Bone marrow (tissue), 2 donors: ENCODE measurements around the gene ADGRG3.
A peak's percentile ranks its signal among the peaks of the same experiment; 100 is the strongest.
"Not testable (repeated sequence)": the region's sequence is repeated elsewhere in the genome, so short reads cannot be mapped to it uniquely, and the experiment has no call there.

ENCODE experiments used
- DNase-seq, 2 donors: peaks; one replicate each; lab custom pipeline; 2025; lab: John Stamatoyannopoulos, UW

ADGRG3 gene

DNA sequence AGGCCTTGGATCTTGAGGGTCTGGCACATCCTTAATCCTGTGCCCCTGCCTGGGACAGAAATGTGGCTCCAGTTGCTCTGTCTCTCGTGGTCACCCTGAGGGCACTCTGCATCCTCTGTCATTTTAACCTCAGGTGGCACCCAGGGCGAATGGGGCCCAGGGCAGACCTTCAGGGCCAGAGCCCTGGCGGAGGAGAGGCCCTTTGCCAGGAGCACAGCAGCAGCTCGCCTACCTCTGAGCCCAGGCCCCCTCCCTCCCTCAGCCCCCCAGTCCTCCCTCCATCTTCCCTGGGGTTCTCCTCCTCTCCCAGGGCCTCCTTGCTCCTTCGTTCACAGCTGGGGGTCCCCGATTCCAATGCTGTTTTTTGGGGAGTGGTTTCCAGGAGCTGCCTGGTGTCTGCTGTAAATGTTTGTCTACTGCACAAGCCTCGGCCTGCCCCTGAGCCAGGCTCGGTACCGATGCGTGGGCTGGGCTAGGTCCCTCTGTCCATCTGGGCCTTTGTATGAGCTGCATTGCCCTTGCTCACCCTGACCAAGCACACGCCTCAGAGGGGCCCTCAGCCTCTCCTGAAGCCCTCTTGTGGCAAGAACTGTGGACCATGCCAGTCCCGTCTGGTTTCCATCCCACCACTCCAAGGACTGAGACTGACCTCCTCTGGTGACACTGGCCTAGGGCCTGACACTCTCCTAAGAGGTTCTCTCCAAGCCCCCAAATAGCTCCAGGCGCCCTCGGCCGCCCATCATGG, 4.0 kb upstream of the ADGRG3 start:
- DNase-seq, result no peak

DNA sequence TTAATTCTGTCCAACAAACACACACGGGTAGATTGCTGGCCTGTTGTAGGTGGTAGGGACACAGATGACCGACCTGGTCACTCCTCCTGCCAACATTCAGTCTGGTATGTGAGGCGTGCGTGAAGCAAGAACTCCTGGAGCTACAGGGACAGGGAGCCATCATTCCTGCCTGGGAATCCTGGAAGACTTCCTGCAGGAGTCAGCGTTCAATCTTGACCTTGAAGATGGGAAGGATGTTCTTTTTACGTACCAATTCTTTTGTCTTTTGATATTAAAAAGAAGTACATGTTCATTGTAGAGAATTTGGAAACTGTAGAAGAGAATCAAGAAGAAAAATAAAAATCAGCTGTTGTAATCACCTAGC, 3.5 kb upstream of the ADGRG3 start:
- DNase-seq, result no peak

- DNase-seq, result no peak
These were observed 2.6 kb upstream of the ADGRG3 start for GRCh38 chr16:57665541-57665940.

DNA sequence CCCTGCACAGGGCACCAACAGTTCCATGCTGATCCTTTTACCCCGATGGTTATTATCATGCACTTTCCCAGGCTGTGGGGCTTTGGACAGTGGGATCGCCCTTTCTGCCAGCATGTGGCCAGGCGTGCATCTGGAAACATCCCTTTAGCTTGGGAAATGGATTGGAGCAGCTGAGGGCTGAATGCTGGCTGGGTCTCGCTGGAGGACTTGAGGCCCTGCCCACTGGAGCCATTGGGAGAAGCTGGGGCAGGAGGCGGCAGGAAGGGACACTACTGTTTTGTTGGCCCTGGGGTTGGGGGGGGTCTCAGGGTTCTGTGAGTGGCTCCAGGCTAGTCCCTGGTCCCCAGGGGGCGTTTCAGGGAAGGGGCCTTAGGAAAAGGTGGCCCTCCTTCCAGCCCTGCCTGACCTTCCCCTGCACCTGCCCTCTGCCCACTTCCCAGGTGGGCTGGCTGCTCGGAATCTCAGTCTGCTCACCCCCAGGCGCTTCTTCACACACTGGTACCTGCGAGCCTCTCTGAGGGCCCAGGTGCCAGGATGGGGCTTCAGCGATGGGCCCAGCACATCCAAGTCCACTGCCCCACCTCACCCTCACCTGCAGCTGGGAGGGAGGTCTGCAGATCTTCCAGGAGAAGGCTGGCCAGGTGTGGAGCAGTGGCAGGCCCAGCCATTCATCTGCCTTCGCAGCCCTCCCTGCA, 1.6 kb upstream of the ADGRG3 start:
- no peak for DNase-seq

- no peak for DNase-seq
These were observed 1.0 kb upstream of the ADGRG3 start for GRCh38 chr16:57667048-57667525.

GRCh38 chr16:57667526-57668262, 412 bp upstream of the ADGRG3 start:
- peak in 1 of 2 donors; percentile 66 for DNase-seq

DNA sequence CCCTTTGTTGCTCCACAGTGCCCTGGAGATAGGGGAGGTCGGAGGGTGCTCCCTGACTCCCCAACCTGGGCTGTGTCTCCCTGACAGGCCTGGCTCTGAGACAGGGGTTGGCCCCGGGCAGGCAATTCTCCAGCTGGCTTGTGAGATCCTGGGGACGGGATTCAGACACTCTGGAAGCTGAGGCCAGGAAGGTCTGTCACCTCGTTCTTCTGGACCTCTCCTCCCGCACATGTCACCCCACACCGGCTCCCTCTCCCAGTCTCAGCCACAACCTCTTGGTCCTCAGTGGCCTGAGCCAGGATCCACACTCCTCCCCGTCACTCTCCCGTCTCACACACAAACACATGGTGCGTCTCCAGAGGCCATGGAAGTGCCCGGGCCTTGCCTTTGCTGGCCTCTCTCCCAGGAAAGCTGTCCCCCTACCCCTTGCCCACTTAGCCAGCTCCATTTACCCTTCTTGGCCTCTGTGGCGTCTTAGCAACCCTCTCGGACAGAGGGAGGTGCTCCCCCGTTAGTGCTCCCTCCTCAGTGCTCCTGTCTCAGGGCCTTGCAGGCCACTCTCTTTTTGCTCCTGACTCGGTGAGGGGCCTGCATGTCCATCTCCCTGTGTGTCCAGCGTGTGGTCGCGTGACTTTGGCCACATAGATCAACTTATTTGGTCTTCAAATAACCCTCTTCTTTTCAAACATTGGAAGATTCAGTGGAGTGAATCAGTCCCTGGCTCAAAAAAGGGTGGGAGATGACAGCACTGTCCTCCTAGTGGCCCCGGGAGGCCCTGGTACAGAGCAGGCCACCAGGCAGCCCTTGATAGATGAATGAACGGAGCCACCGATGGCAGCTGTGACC, 747 bp downstream of the ADGRG3 start:
- no peak for DNase-seq

DNA sequence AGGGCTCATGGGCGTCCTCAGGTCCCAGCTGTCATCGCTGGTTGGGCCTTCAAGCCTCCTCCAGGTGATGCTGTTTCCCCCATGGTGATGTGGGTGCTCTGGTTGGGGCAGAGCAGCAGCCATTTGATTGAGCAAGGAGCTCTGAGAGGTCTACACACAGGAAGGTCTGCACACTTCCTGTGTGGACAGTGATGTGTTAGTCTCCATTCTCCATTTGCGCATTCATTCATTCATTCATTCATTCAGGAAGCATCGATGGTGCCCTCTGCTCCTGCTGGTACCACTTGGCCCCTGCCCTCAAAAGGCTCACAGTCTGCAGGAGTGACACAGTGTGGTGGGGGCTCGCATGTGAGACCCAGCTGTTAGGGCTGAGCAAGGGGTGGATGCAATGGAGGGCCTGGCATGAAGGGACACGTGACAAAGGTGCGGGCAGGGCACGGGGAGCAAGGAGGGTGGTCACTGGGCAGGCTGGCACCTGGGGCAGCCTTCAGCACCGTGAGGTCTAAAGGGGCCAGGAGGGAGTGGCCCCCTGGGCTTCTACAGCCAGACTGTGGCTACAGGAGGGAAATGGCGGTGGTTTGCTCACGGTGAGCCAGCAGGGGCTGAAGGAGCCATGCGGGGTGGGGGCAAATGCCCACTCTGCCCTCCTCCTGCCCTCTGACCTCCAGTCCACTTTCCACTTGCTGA, 1.5 kb downstream of the ADGRG3 start:
- no peak for DNase-seq

DNA sequence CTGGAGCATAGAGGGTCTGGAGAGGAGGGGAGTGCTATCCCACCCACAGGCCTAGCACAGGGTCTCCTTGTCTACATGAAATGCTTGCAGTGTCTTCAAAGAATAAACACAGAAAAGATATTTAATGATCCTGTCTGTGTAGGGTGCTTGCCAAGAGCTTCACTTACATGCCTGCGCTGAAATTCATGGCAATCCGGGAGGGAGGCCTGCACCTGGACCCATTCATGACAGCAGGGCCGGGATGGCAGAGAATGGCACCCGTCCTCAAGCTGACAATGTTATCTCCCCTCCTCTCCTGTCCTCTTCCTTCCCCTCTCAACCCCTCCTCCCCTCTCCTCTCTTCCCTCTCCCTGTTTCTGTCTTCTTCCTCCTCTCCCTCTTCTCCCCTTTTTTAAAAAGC, 2.1 kb downstream of the ADGRG3 start:
- no peak for DNase-seq

DNA sequence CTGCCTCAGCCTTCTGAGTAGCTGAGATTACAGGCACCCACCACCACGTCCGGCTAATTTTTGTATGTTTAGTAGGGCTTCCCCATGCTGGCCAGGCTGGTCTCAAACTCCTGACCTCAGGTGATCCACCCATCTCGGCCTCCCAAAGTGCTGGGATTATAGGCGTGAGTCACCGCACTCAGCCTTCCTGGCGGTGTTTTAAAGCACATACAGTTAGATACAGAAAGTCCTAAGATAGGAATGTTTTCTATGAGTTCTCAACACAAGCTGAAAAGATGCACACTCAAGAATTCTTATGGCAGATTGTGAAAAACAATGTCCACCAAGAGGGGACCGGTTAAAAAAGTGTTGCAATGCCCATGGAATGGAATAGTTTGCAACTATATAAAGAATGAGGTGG, 3.3 kb downstream of the ADGRG3 start:
- DNase-seq, result not testable (repeated sequence)

- DNase-seq, result no peak
These were observed 4.3 kb downstream of the ADGRG3 start for GRCh38 chr16:57672416-57672815.

DNA sequence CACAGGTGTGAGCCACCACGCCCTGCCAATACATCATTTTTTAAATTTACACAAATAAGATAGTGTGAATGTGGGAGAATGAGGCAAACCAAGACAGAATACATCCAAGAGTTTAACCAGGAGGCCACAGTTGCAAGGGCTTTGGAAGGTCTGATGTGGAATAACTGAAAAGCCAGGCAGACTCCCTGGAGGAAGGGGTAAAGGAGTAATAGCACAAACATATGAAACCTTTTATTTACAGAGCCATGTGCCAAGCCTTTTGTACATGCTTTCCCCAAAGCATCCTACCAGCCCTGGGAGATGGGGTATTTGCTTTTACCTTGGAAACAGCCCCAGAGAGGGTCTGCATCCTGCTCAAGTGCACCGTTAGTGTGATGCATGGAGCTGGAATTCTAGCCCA, 4.7 kb downstream of the ADGRG3 start:
- DNase-seq, result no peak

GRCh38 chr16:57675741-57676551, 7.8 kb downstream of the ADGRG3 start:
- peak in 1 of 2 donors; percentile 55 for DNase-seq

DNA sequence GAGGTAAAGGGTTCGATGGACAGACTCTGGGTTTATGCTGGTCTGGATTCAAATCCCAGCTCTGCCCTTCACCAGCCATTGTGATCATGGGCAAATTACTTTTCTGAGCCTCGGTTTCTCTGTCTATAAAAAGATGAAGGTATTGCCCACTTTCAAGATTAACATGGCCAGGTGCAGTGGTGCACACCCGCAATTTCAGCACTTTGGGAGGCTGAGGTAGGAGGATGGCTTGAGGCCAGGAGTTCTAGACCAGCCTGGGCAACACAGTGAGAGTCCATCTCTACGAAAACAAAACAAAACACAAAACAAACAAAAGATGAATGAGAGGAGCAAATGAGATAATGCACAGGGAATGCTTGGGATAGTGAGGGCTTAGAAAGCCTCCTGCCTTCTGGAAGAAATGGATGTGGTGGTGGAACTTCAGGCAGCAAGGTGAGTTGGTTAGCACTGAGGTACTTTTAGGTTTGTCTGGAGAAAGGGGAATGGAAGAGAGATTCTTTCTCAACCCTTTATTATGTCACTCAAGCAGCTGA, 8.5 kb downstream of the ADGRG3 start:
- DNase-seq, result no peak

GRCh38 chr16:57677622-57678369, 9.7 kb downstream of the ADGRG3 start:
- no peak for DNase-seq

GRCh38 chr16:57679016-57679415, 10.9 kb downstream of the ADGRG3 start:
- no peak for DNase-seq

DNA sequence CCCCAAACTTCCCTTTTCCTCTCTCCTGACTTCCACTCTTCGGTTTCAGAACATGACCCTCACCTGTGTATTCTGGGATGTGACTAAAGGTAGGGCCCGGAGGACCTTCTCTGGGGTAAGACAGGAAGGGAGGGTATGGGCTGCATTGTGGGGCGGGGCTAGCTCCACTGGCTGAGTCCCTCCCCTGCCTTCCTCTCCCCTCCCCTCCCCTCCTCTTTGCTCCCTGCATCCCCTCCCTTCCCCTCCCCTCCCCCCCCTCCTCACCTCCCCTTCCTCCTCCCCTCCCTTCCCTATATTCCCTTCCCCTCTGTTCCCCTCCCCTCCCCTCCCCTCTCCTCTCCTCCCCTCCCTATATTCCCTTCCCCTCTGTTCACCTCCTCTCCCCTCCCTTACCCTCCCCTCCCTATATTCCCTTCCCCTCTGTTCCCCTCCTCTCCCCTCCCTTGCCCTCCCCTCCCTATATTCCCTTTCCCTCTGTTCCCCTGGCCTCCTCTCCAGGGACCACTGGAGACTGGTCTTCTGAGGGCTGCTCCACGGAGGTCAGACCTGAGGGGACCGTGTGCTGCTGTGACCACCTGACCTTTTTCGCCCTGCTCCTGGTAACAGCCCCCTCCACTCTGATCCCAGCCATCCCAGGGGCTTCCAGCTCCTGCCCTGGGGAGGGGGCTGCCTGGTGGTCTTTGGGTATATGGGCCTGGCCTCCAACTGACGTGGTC, 11.8 kb downstream of the ADGRG3 start:
- no peak for DNase-seq

DNA sequence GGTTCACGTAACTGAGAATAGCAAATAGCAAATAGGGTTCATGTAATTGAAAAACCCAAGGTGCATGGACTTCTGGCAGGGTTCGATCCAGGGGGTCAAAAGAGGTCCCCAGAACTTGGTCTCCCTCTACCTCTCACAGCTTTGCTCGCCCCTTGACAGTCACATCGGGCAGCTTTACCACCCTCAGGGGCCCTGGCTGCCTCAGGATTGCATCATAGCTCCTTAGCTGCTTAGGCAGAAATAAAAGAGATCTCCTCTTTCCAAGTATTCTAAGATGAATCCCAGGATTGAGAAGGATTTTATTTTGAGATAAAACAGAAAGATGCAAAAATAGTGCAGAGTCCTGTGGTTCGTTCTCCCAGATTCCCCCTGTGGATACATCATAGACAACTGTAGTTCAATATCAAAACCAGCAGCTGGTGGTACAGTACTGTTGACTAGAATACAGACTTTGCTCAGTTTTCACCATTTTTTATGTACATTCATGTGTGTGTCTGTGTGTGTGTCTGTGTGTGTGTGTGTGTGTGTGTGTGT, 12.8 kb downstream of the ADGRG3 start:
- DNase-seq, result no peak
